OCI-LY7 (cell line): Measurements from ENCODE around the gene NCBP2. TPM values are rescaled to one million over a fixed set of nuclear protein-coding genes. Genes with fewer than 3 reads are reported as not detected.

Experiments
- BruUV-seq: library from RNA; stranded (reverse); fragments of 400-500 nt; replicated peaks from 2 replicates; lab custom pipeline; 2021; lab: Mats Ljungman, UMichigan
- CTCF ChIA-PET: fragments of 300-600 bp; sonication (Branson Sonifier 250); formaldehyde crosslinking; loops from one replicate; lab custom pipeline; 2022; ENCODE audit warnings: antibody characterized with exemption; ENCODE audit not compliant: unreplicated experiment; lab: Charles Lee
- POLR2A ChIA-PET: fragments of 300-600 bp; sonication (Branson Sonifier 250); formaldehyde crosslinking; loops from one replicate; lab custom pipeline; 2022; ENCODE audit warnings: antibody characterized with exemption; lab: Charles Lee
- DNase-seq: peaks from one replicate; pipeline ENCODE4 v3.0.0-alpha.2; 2015; ENCODE audit warnings: low spot score
- H2AFZ ChIP-seq: fragments of 200-600 bp; sonication (generic), shearing (Covaris generic); 2 replicates; pipeline ENCODE4 v1.6.1; 2014; ENCODE audit warnings: mild to moderate bottlenecking, antibody characterized with exemption, low read length, moderate library complexity
- H3K27ac ChIP-seq: fragments of 200-600 bp; sonication (generic); 2 replicates; pipeline ENCODE4 v1.5.1; 2014; ENCODE audit warnings: mixed run types, low read depth, mild to moderate bottlenecking, moderate library complexity, low read length, inconsistent platforms; ENCODE audit not compliant: poor library complexity, severe bottlenecking
- H3K36me3 ChIP-seq: fragments of 200-600 bp; sonication (generic); 2 replicates; pipeline ENCODE4 v1.6.1; 2014; ENCODE audit warnings: mild to moderate bottlenecking, antibody characterized with exemption, low read length, moderate library complexity, mixed read lengths; ENCODE audit not compliant: insufficient read depth
- H3K4me1 ChIP-seq: fragments of 200-600 bp; sonication (generic); 2 replicates; pipeline ENCODE4 v1.5.1; 2014; ENCODE audit warnings: mild to moderate bottlenecking, low read length; ENCODE audit not compliant: insufficient read depth, poor library complexity, severe bottlenecking
- H3K4me2 ChIP-seq: fragments of 200-600 bp; sonication (generic); 2 replicates; pipeline ENCODE4 v1.6.1; 2014; ENCODE audit warnings: mild to moderate bottlenecking, low read length
- H3K4me3 ChIP-seq: fragments of 200-600 bp; sonication (generic); 2 replicates; pipeline ENCODE4 v1.5.1; 2014; ENCODE audit warnings: mild to moderate bottlenecking, low read depth, low read length; ENCODE audit not compliant: poor library complexity, severe bottlenecking
- H3K79me2 ChIP-seq: fragments of 200-600 bp; sonication (generic); 2 replicates; pipeline ENCODE4 v1.6.1; 2016; ENCODE audit warnings: low read depth, mild to moderate bottlenecking, low read length, moderate library complexity, mixed read lengths; ENCODE audit not compliant: insufficient read depth
- H3K9me2 ChIP-seq: fragments of 200-600 bp; sonication (generic); 2 replicates; pipeline ENCODE4 v1.6.1; 2016; ENCODE audit warnings: mild to moderate bottlenecking, low read length, mixed read lengths; ENCODE audit not compliant: insufficient read depth
- H3K9me3 ChIP-seq: fragments of 200-600 bp; sonication (generic); 2 replicates; pipeline ENCODE4 v1.6.1; 2014; ENCODE audit warnings: mild to moderate bottlenecking, mixed run types, low read length, mixed read lengths
- H4K20me1 ChIP-seq: fragments of 200-600 bp; sonication (generic); 2 replicates; pipeline ENCODE4 v1.6.1; 2014; ENCODE audit warnings: mild to moderate bottlenecking, antibody characterized with exemption, low read length, moderate library complexity, mixed read lengths; ENCODE audit not compliant: insufficient read depth
- EZH2phosphoT487 ChIP-seq: fragments of 200-600 bp; sonication (generic); IDR thresholded peaks from 2 replicates; pipeline ENCODE4 v1.6.1; 2018; ENCODE audit warnings: low read depth, borderline replicate concordance, mild to moderate bottlenecking, mixed run types, antibody characterized with exemption, low read length, moderate library complexity, mixed read lengths
- intact Hi-C: fragments of 100-400 bp; cut with micrococcal nuclease; formaldehyde crosslinking; loops from one replicate; pipeline ENCODE4 v1.10.0; 2022; ENCODE audit not compliant: unreplicated experiment
- total RNA-seq, 2 experiments: library from RNA; depleted of rRNA in 1 of 2; stranded (reverse); fragments of >200 nt in 1 of 2; shearing (Covaris generic) in 1 of 2; gene quantifications; 2 replicates each; pipeline ENCODE4 v1.2.3, GENCODE V29; 2014 to 2022
- TF ChIP-seq, protein P1 (sequence below): fragments of 200-600 bp; sonication (generic); conservative IDR thresholded peaks from 2 replicates; pipeline ENCODE4 v1.5.1; 2014; ENCODE audit warnings: mild to moderate bottlenecking, antibody characterized with exemption, low read length, moderate library complexity, mixed read lengths

The NCBP2 gene
- total RNA-seq, 2 experiments from 2014 or later, result 46.4 to 73.6 TPM

DNA sequence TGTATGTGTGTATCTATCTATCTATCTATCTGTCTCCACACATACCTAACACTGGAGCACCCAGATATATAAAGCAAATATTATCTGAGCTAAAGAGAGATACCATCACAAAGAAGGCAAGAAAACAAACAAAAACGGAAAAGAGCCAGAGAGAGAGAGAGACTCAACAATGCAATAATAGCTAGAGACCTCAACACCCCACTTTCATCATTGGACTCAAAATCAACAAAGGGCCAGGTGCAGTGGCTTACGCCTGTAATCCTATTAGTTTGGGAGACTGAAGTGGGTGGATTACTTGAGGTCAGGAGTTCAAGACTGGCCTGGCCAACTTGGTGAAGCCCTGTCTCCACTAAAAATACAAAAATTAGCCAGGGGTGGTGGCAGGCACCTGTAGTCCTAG is 23.4 kb downstream of the NCBP2 start:
- ChIA-PET CTCF (no interaction called here), POLR2A (interaction anchor here (0.6 kb wide), 1 partner anchor 344 kb away, joined by 5 read pairs; no protein-coding TSS in a partner anchor)
- intact Hi-C loops, result no loop called here
- H3K36me3 ChIP-seq, result peaks cover 58% of the 10 kb centered on the region
- H3K79me2 ChIP-seq, result no peaks in the 10 kb centered on the region
- no peak for TF ChIP-seq EZH2phosphoT487
- TF ChIP-seq, protein P1, sequence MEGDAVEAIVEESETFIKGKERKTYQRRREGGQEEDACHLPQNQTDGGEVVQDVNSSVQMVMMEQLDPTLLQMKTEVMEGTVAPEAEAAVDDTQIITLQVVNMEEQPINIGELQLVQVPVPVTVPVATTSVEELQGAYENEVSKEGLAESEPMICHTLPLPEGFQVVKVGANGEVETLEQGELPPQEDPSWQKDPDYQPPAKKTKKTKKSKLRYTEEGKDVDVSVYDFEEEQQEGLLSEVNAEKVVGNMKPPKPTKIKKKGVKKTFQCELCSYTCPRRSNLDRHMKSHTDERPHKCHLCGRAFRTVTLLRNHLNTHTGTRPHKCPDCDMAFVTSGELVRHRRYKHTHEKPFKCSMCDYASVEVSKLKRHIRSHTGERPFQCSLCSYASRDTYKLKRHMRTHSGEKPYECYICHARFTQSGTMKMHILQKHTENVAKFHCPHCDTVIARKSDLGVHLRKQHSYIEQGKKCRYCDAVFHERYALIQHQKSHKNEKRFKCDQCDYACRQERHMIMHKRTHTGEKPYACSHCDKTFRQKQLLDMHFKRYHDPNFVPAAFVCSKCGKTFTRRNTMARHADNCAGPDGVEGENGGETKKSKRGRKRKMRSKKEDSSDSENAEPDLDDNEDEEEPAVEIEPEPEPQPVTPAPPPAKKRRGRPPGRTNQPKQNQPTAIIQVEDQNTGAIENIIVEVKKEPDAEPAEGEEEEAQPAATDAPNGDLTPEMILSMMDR, result no peak
- no peak overlapping the region for H3K27ac ChIP-seq
- H2AFZ ChIP-seq, result no peak overlapping the region
- no TSS peak for BruUV-seq
- H3K4me1 ChIP-seq, result peaks cover 5% of the 10 kb centered on the region
- no peak overlapping the region for H3K4me3 ChIP-seq
- H3K4me2 ChIP-seq, result no peak overlapping the region
- H4K20me1 ChIP-seq, result no peaks in the 10 kb centered on the region
- DNase-seq, result no peak
- H3K9me2 ChIP-seq, result no peaks in the 10 kb centered on the region
- no peaks in the 10 kb centered on the region for H3K9me3 ChIP-seq

- intact Hi-C loops, result no loop called here
- Histone ChIP-seq H3K4me2 (no peak overlapping the region), H3K4me1 (peaks cover 5% of the 10 kb centered on the region), H3K9me2 (no peaks in the 10 kb centered on the region), H3K79me2 (no peaks in the 10 kb centered on the region), H2AFZ (no peak overlapping the region), H3K9me3 (no peaks in the 10 kb centered on the region), H3K4me3 (no peak overlapping the region), H4K20me1 (no peaks in the 10 kb centered on the region), H3K36me3 (peaks cover 42% of the 10 kb centered on the region), H3K27ac (no peak overlapping the region)
- TF ChIP-seq EZH2phosphoT487, result no peak
- TF ChIP-seq, protein P1, result no peak
- POLR2A ChIA-PET, result interaction anchor here (0.6 to 1.3 kb wide), 4 partner anchors 9 to 36 kb away, joined by 3 to 6 read pairs (median 3); partner anchors contain the start of gene NCBP2
- DNase-seq, result no peak
- BruUV-seq, result no TSS peak
- CTCF ChIA-PET, result no interaction called here
Measured at GRCh38 chr3:196916995-196917394, 25.3 kb downstream of the NCBP2 start.

- no peaks in the 10 kb centered on the region for H3K79me2 ChIP-seq
- intact Hi-C loops, result no loop called here
- no peak overlapping the region for H3K4me3 ChIP-seq
- peaks cover 5% of the 10 kb centered on the region for H3K4me1 ChIP-seq
- no peak overlapping the region for H3K27ac ChIP-seq
- TF ChIP-seq EZH2phosphoT487, result no peak
- TF ChIP-seq, protein P1, result no peak
- no TSS peak for BruUV-seq
- H3K9me2 ChIP-seq, result no peaks in the 10 kb centered on the region
- no peak for DNase-seq
- H2AFZ ChIP-seq, result no peak overlapping the region
- POLR2A ChIA-PET, result interaction anchor here (0.6 to 1.3 kb wide), 4 partner anchors 10 to 803 kb away, joined by 3 to 6 read pairs (median 4); no protein-coding TSS in a partner anchor
- CTCF ChIA-PET, result no interaction called here
- no peak overlapping the region for H3K4me2 ChIP-seq
- H3K36me3 ChIP-seq, result peaks cover 36% of the 10 kb centered on the region
- H3K9me3 ChIP-seq, result no peaks in the 10 kb centered on the region
- H4K20me1 ChIP-seq, result no peaks in the 10 kb centered on the region
Measured at GRCh38 chr3:196916221-196916620, 26.1 kb downstream of the NCBP2 start.
